ENCODE measurements around the gene HMCN1.

Gene HMCN1

DNA sequence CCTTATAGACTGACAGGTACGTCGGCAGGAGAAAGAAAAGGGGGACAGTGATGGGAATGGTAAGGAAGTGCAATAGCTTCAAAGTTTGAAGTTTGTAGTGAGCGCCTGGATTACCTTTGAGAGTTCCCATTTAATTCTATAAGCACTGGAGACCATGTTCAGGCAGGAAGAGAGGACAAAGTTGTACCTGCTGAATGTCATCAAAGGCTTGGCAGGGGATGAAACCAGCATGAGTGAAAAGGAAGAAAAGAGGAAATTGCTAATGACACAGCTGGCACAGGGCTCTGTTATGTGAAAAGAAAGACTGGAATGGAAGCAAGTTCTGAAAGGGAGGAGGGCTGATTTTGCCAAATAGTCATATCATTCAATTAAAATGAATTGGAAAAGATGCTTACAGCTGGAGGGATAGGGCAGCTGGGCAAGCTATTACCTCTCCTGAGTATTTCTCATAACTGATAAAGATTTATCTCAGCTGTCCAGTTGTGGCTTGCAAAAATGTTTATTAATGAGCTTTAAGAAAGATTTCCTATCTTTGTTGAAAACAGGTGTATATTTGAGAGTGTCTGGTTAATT is 109.2 kb downstream of the HMCN1 start:
- no peak for DNase-seq (ENCODE audit: low read depth, low spot score)
- H3K27ac ChIP-seq, result no peak overlapping the region

DNA sequence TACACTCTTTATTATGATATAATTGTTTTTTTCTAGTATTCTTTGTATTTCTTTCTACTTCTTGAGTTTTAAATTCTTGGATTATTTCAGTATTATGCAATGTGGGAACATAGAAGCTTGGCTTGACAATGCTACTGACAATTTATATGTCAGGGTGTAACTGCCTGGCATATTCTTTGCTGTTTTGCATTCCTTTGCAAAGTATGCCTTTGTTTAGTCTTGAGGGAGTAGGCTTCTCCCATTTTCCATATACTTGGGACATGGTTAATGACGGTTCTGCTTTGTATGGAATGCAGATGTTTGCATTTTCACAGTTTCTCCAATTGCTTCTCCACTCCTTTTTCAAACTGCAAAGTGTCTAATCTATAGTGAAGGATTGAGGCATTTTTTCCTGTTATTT is 109.8 kb downstream of the HMCN1 start:
- DNase-seq (ENCODE audit: low read depth, low spot score), result no peak
- no peak overlapping the region for H3K27ac ChIP-seq

DNA sequence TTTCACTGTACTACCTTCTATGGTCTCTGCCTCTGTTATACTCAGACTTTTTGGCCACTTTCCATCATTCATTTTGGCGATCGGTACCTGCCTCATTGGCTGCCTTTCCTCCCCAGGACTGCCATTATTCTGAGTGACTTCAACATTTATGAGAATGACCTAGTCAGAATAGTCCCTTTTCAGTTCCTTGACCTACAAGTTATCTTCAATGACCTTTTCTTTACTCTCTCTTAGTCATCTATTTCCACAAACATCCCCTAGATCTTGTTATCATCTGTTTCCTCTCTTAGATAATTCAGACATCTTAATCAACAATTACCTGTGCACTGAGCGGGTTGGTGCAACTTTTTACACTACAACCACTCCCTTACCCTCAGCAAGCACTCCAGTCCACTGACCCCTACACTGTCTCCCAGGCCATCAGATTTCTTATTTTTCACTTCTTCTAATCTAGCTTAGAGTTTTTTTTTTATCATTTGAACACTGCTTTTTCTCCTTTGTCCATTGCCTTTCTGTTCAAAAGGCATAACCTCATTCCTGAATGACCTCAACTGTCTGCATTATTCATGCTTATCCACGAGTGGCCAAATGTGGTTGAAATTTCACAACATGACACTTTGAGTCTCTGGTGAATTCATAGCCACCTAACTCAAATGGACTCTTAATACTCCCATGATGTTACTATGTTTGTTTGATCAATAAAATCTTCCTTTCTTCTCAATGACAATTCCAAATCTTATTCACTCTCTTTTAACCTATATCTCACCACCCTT is 112.7 kb downstream of the HMCN1 start:
- DNase-seq (ENCODE audit: low read depth, low spot score), result no peak
- H3K27ac ChIP-seq, result no peak overlapping the region

DNA sequence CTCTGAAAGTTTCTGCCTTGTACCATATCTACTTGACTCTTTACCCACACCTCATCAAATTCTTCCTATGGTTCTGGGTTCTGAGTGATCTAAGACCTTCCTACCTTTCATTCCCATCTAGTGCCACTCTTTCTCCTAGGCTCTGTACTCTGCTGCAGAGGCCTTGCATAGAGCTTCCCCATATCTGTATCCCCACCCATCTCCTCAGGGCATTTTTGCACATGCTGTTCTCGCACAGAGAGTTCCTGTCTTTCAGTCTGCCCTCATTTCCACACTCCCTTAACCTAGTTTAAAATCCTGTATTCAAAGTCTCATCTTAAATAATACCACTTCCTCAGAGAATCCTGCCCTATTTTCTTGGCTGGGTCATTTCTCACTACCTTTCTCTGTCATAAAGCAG is 114.8 kb downstream of the HMCN1 start:
- H3K27ac ChIP-seq, result no peak overlapping the region
- DNase-seq (ENCODE audit: low read depth, low spot score), result no peak

DNA sequence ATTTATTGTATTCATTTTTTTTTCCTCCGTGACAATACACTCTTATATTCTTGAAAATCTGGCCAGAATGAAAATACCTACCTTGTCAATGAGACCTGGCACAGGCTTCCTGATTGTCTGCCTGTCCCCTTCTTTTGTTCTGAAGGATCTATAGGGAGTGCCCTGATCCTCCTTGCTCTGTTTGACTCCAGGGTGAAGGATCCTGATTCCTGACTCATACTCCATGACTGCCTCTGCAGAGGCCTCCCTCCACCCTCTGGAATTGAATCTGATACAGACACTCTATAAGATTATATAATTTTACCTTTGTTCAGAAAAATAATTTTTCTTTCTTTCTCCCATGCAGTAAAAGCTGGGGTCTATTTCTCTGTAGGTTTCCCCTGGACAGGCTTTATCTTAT is 116.2 kb downstream of the HMCN1 start:
- no peak overlapping the region for H3K27ac ChIP-seq
- no peak for DNase-seq (ENCODE audit: low read depth, low spot score)

DNA sequence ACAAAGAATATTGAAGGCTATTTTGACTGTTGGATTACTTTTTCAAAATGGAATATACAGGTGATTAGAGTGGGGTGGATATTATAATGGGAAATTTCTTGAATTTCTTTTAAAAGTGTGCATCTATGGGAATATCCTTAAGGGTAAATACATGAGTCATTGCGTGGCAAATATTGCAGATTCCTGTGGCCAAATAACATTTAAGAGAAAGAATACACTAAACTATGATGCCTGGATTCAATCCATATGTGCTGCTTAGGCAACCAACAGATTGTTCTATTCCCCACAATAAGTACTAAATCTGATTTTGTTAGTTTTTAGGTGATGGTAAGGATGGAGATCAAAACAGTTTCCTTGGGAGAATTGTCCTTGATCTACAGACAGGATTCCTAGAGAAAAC is 119.5 kb downstream of the HMCN1 start:
- no peak overlapping the region for H3K27ac ChIP-seq

DNA sequence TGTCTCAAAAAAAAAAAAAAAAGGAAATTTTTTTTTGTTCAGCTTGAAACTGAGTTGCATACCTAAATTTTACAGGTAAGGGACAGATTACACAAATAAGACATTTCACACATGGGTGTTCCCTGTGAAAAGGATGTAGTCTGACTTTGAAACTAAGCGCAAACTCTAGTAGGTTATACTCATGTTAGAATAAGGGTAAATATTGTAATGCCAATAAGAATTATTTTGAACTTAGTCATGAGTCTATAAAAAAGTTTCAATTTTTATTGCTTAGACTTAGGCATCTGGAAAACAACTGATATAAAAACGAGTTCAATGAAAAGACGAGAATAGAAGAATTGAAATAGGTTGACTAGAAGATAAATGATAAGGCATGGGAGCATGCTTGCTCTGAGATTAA is 122.3 kb downstream of the HMCN1 start:
- H3K27ac ChIP-seq, result no peak overlapping the region
- DNase-seq (ENCODE audit: low read depth, low spot score), result no peak

More for the DNA sequence above, 119.5 kb downstream of the HMCN1 start:
- no peak for DNase-seq (ENCODE audit: low read depth, low spot score)

DNA sequence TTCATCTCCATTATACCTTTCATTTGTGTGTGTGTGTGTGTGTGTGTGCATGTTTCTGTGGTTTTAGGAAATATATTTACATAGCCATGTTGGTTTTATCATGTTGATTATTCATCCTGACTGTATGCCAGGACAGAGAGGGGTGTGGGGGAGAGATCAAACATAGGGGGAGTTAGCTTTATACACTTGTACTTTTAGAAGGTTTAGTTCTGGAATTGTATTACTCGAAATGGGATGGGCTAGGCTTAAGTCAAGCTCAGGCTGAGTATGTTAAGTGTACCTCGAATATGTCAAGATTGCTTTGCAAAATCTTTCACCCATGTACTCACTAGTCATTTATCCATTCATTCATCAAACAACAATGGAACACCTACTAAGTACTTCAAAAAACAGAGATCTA is 123.3 kb downstream of the HMCN1 start:
- peak; percentile 24 for DNase-seq (ENCODE audit: low read depth, low spot score)
- H3K27ac ChIP-seq, result no peak overlapping the region

DNA sequence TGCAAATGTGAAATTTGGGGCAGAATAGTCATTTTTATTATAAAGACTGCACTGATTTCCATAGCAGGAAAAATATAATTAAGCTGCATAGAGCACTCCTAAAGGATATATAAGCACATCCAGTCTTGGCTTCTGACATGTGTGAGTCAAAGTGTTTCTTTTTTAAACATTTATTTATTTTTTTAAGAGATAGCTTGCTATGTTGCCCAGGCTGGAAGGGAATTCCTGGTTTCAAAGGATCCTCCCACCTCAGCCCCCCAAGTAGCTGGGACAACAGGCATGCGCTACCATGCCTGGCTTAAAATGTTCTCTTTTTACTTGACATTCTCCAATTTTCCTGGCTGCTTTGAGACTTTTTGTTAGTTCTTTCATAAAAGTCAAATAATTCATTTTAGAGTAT is 126.1 kb downstream of the HMCN1 start:
- no peak for DNase-seq (ENCODE audit: low read depth, low spot score)
- no peak overlapping the region for H3K27ac ChIP-seq

DNA sequence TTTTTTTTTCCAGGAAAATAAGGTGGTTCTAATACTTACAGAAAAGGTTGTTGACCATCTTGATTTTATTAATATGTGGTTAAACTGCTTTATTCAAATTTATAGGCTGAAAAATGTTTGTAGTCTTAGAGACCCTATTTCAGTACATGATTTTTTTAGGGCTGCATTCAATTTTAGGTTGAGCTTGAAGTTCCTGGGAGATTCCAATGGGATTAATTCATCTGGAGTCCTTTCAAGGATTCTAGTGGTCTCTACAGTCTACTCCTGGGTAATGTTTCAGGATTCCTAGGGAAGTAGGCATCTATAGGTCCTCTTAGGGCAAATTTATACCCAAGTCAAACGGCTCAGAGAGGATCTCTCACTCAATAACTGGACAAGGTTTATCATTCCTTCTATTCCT is 126.7 kb downstream of the HMCN1 start:
- DNase-seq (ENCODE audit: low read depth, low spot score), result no peak
- no peak overlapping the region for H3K27ac ChIP-seq

DNA sequence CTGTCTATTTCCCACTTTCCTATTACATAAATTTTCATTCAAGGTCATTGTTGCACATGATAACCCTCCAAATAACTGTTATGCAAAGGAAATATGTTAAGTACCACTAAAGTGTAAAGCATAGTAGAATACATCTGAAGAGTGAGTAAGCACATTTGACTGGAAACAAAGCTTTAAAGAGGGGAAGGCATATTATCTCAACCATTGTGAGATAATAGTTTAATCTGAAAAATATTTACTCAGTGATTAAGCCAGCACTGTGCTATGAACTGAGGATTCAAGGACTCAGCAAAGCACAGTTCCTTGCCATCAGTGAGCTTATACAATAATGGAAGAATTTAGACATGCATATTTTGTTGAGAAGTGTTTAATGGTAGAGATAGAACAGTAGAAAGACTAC is 127.4 kb downstream of the HMCN1 start:
- no peak overlapping the region for H3K27ac ChIP-seq
- no peak for DNase-seq (ENCODE audit: low read depth, low spot score)

DNA sequence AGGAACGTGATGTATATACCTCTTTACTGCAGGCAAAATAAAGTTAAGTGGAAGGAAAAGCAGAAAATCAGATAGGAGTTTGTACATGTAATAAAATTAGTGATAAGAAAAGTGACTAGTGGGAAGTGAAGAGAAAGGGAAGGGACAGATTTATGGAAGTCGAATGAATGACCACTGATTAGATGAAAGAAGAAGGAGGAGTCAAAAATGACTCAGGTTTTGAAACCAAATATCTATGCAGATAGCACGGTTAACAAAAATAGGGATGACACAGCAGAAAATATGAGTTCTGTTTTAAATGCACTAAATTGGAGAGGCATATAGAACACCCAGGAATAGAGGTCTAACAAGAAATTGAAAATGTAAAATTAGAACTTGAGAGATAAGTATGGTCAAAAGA is 128.0 kb downstream of the HMCN1 start:
- no peak for DNase-seq (ENCODE audit: low read depth, low spot score)
- no peak overlapping the region for H3K27ac ChIP-seq

DNA sequence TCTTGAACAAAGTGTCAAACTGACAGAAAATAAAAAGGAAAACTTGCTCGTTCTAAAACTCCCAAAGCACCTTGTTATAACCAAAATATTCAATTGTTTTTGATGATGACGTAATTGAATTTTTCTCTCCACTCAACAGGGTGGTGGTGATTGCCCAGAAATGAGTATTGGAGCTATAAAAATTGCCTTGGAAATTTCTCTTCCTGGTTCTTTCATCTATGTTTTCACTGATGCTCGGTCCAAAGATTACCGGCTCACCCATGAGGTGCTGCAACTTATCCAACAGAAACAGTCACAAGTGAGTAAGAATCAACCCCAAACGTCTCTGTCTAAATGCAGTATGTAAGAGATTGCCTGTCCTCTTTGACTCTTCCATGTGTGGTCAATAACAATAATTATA is 130.1 kb downstream of the HMCN1 start:
- peak overlapping the region; percentile 53 for H3K27ac ChIP-seq
- DNase-seq (ENCODE audit: low read depth, low spot score), result no peak

DNA sequence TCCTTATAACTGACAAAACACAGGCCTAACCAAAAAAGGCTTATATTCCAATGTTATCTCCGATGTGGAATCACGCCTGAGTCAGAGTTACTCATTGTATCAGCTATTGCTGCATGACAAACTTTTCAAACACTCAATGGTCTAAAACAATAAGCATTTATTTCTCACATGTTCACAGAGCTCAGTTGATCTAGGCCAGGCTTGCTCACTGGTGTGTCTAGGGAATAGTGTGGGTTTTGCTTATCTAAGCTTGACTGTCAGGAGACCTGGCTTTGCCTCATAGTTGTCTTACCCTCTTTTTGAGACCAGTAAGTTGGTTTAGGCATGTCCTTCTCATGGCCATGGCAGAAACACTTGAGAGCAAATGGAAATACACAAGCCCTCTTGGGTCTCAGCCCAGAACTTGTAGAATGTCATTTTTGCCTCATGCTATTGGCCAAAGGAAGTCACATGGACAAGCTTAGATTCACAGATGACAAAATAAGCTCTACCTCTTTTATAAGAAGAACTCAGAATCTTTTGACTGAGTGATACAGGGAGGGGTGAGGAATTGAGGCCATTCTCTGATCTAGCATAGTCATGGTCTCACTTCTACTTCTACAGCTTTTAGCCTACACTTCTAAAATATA is 130.8 kb downstream of the HMCN1 start:
- peak overlapping the region; percentile 53 for H3K27ac ChIP-seq
- peak; percentile 78 for DNase-seq (ENCODE audit: low read depth, low spot score)

DNA sequence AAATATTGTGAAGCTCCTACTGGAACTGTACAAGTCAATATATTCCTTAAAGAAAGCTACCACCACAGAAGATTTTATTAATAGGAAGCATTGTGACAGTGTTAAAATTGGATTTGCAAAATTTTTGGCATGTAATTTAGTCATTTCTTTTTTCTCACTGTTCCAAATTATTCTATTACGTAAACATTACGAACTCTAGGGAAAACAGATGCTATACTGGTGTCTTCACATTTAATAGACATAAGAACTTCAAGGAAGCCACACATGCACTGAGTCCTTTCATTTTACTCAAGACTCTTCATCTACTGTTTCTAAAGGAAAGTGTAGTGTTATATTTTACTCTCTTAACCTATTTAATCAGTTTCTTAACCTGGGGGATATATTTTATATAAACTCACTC is 135.4 kb downstream of the HMCN1 start:
- no peak overlapping the region for H3K27ac ChIP-seq
- no peak for DNase-seq (ENCODE audit: low read depth, low spot score)

DNA sequence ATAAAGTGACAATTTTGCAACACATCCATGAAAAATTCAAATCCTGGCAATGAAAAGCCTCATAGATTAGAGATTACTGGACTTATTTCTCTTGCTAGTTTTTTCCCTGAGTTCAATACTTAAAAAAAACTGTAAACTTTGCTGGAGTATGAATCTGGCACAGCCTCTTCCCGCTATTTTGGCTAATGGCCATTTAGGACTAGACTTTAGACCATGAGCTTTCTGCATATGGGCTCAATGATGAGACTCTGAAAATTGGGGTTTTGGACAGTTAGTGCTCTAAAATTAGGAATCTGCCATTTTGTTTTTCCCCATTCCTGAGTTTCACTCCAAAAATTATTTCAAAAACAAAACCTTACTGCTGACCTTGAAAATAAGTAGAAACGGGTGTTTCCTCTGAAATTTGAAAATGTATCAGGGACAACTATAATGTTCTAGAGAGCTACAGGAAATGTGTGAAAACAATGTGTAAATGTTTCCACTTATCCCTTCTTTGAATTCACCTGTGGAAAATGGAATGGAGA is 137.5 kb downstream of the HMCN1 start:
- H3K27ac ChIP-seq, result no peak overlapping the region
- DNase-seq (ENCODE audit: low read depth, low spot score), result no peak

DNA sequence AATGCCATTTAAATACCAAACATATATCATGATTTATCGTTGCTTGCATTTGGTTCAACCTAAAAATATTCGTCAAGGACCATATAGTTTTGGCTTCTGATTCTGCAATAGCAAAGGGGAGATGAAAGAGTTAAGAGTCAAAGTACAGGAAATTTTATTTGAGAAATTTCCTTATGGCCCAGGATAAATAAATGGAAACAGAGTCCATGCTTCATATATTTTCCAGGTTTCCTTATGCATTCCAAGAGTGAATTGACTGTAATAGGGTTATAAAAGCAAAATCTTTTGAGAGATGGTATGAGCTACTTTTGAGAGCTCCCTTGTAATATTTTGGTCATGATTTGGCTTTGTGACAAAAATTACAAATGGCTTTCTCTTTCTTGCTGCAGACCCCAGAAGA is 140.1 kb downstream of the HMCN1 start:
- DNase-seq (ENCODE audit: low read depth, low spot score), result no peak
- no peak overlapping the region for H3K27ac ChIP-seq

DNA sequence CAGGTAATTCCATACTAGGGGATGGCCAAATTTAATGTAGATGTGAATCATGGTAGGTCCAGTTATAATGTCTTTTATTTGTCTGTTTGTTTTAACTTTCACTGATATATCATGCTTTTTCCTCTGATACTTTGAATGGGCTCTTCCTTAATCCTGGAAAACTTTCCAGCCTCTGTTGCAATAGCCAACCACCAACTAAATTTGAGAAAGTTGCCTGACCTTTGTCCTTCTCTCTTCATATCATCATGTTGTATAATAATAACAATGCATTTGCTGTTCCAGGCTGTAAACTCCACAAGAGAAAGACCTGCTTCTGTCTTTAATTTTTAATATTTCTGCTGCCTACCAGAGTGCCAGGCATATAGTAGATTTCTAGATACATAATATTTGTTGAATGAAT is 146.1 kb downstream of the HMCN1 start:
- no peak overlapping the region for H3K27ac ChIP-seq
- DNase-seq (ENCODE audit: low read depth, low spot score), result no peak

DNA sequence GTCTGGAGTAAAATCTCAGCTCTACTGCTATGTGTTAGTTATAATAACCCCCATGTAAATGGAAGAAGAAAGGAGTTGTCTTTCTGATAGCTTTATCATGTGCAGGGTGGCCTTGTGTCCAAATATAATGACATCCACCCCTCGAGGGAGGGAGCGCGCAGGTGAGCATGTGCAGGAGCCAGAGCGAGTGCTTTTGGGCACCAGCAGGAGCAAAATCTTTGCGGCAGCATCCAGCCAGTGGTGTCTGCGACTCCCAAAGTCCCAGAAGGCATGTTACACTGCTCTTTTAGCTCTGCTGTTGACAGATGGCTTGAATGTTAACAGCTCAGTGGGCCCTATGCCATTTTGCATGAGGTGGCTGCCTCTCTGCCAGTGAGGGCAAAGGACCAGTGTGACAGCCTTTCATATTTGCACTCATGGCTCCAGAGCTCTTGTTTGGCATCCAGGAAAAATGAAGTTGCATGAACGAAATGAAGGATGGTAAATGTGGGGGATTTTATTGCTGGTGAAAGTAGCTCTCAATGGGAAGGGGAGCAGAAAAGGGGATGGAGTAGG is 146.7 kb downstream of the HMCN1 start:
- H3K27ac ChIP-seq, result no peak overlapping the region
- no peak for DNase-seq (ENCODE audit: low read depth, low spot score)

DNA sequence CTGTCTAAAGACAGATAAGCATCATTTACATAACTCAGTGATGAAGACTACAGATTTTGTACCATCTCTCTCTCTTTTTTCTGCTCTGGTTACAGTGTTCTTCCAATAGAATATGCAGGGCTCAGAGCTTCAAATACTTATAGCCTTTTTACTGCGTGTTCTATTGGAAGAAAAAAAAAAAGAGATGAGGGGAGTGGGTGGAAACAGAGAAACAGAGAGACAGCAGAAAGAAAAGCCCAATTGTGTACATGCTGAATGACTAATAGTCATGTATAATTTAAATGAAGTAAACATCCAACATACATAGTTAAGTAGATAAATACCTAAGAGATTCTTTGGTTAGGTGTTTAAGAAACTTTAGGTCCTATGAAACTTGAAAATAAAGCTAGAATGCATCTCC is 151.9 kb downstream of the HMCN1 start:
- H3K27ac ChIP-seq, result no peak overlapping the region
- DNase-seq (ENCODE audit: low read depth, low spot score), result no peak

DNA sequence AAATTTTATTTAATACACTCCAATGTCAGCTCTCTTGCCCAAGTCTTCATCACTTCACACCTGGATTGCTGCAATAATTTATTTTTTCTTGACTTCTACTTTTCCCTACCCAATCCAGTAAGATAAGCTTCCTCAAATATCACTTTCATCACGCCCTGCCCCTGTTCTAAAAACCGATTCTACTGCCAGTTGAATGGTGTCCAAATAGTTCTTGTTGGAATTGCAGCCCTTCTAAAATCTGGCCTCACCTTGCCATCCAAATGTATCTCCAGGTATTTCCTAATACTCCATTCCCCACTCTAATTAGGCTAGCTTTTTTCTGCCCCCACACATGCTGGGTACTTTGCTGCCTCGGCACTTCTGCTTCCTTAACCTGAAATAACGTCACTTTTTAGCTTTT is 152.5 kb downstream of the HMCN1 start:
- H3K27ac ChIP-seq, result no peak overlapping the region
- no peak for DNase-seq (ENCODE audit: low read depth, low spot score)

Data from epithelial cell of prostate (primary cell).